Trophoblast cell (in vitro differentiated cells and primary cell): ENCODE data around the gene POLR1G.
"Not testable (repeated sequence)": the region's sequence is repeated elsewhere in the genome, so short reads cannot be mapped to it uniquely, and the experiment has no call there.

ENCODE experiments used
- DNase-seq, 2 donors: peaks; one replicate each; pipeline ENCODE4 v3.0.0-alpha.2; 2016
- H2AFZ ChIP-seq: 2 replicates; pipeline ENCODE4 v1.6.1; 2013; ENCODE audit warnings: low read length, moderate library complexity, mild to moderate bottlenecking; ENCODE audit not compliant: insufficient read depth, poor library complexity
- H2AK5ac ChIP-seq: 2 replicates; pipeline ENCODE4 v1.6.1; 2013; ENCODE audit warnings: mild to moderate bottlenecking, low read length
- H2BK120ac ChIP-seq: 2 replicates; pipeline ENCODE4 v1.6.1; 2013; ENCODE audit warnings: low read length, mild to moderate bottlenecking, moderate library complexity; ENCODE audit not compliant: insufficient read depth, poor library complexity
- H2BK12ac ChIP-seq: 2 replicates; pipeline ENCODE4 v1.6.1; 2013; ENCODE audit warnings: mild to moderate bottlenecking, low read length, moderate library complexity
- H2BK5ac ChIP-seq: 2 replicates; pipeline ENCODE4 v1.6.1; 2013; ENCODE audit warnings: low read length, low read depth, moderate library complexity, mild to moderate bottlenecking; ENCODE audit not compliant: poor library complexity
- H3K14ac ChIP-seq: 2 replicates; pipeline ENCODE4 v1.6.1; 2013; ENCODE audit warnings: mild to moderate bottlenecking, low read length
- H3K18ac ChIP-seq: 2 replicates; pipeline ENCODE4 v1.6.1; 2013; ENCODE audit warnings: mild to moderate bottlenecking, low read length
- H3K23ac ChIP-seq: 2 replicates; pipeline ENCODE4 v1.6.1; 2013; ENCODE audit warnings: low read length
- H3K27ac ChIP-seq: 2 replicates; pipeline ENCODE4 v1.5.1; 2013; ENCODE audit warnings: low read depth, mild to moderate bottlenecking, inconsistent platforms, low read length, moderate library complexity
- H3K27me3 ChIP-seq: 2 replicates; pipeline ENCODE4 v1.6.1; 2013; ENCODE audit warnings: inconsistent platforms, mild to moderate bottlenecking, low read length, moderate library complexity; ENCODE audit not compliant: insufficient read depth
- H3K36me3 ChIP-seq, 2 experiments: 1 replicate in 1 of 2; 2 replicates in 1 of 2; pipeline ENCODE4 v1.6.1; 2013; ENCODE audit warnings: low read length in 2 of 2, mild to moderate bottlenecking in 2 of 2, moderate library complexity in 1 of 2; ENCODE audit not compliant: insufficient read depth in 2 of 2, control insufficient read depth in 1 of 2
- H3K4ac ChIP-seq: 2 replicates; pipeline ENCODE4 v1.6.1; 2013; ENCODE audit warnings: low read depth, mild to moderate bottlenecking, low read length, moderate library complexity
- H3K4me1 ChIP-seq, 2 experiments: 1 replicate in 1 of 2; 2 replicates in 1 of 2; pipeline ENCODE4 v1.6.1; 2013; ENCODE audit warnings: low read length in 2 of 2, mild to moderate bottlenecking in 2 of 2, moderate library complexity in 1 of 2; ENCODE audit not compliant: insufficient read depth in 2 of 2, control insufficient read depth in 1 of 2
- H3K4me2 ChIP-seq: 2 replicates; pipeline ENCODE4 v1.6.1; 2013; ENCODE audit warnings: inconsistent platforms, mild to moderate bottlenecking, low read length, moderate library complexity
- H3K4me3 ChIP-seq: 2 replicates; pipeline ENCODE4 v1.5.1; 2013; ENCODE audit warnings: mild to moderate bottlenecking, low read depth, low read length, inconsistent platforms
- H3K79me1 ChIP-seq: one replicate; pipeline ENCODE4 v1.6.1; 2013; ENCODE audit warnings: low read length
- H3K79me2 ChIP-seq: 2 replicates; pipeline ENCODE4 v1.6.1; 2013; ENCODE audit warnings: low read length, mild to moderate bottlenecking; ENCODE audit not compliant: control insufficient read depth, insufficient read depth, poor library complexity
- H3K9ac ChIP-seq: 2 replicates; pipeline ENCODE4 v1.6.1; 2013; ENCODE audit warnings: mild to moderate bottlenecking, low read length
- H3K9me3 ChIP-seq: 2 replicates; pipeline ENCODE4 v1.6.1; 2013; ENCODE audit warnings: low read depth, mild to moderate bottlenecking, control low read depth, inconsistent platforms, low read length; ENCODE audit not compliant: insufficient read depth
- H4K12ac ChIP-seq: 2 replicates; pipeline ENCODE4 v1.6.1; 2013; ENCODE audit warnings: low read depth, mild to moderate bottlenecking, low read length, moderate library complexity
- H4K8ac ChIP-seq: 2 replicates; pipeline ENCODE4 v1.6.1; 2013; ENCODE audit warnings: low read depth, mild to moderate bottlenecking, low read length, moderate library complexity
- H4K91ac ChIP-seq: one replicate; pipeline ENCODE4 v1.6.1; 2013; ENCODE audit warnings: low read depth, mild to moderate bottlenecking, low read length, moderate library complexity
- WGBS: extraction: QIAGEN DNeasy Blood & Tissue Kit; methylation state at CpG from one replicate; pipeline ENCODE4 v1.1.7; 2013; ENCODE audit warnings: missing lambda C conversion rate; ENCODE audit not compliant: insufficient read length, insufficient coverage; ENCODE audit errors: extremely low coverage; 5-methylcytosine and 5-hydroxymethylcytosine counted together

Gene POLR1G

GRCh38 chr19:45405435-45406225 is 814 bp upstream of the POLR1G start:
- peak; percentile 97 to 99 for DNase-seq
- peak overlapping the region; percentile 99 for H2BK5ac ChIP-seq
- H4K91ac ChIP-seq: peak overlapping the region; percentile 98
- WGBS: no CpG with 5 or more reads among the region's 48 CpGs
- peak overlapping the region; percentile 96 for H2BK120ac ChIP-seq
- H3K4me1 ChIP-seq: peaks cover 11 to 20% of the 10 kb centered on the region in 2 experiments
- H3K27me3 ChIP-seq: no peaks in the 10 kb centered on the region
- H4K8ac ChIP-seq: peak overlapping the region; percentile 92
- no peak overlapping the region for H3K23ac ChIP-seq
- peak overlapping the region; percentile 72 for H3K4me3 ChIP-seq
- peak overlapping the region; percentile 55 for H3K9ac ChIP-seq
- peak overlapping the region; percentile 96 for H3K18ac ChIP-seq
- peak overlapping the region; percentile 83 for H2AFZ ChIP-seq
- peak overlapping the region; percentile 66 for H4K12ac ChIP-seq
- no peaks in the 10 kb centered on the region for H3K9me3 ChIP-seq
- H3K4me2 ChIP-seq: peak overlapping the region; percentile 75
- H3K27ac ChIP-seq: peak overlapping the region; percentile 97
- peak overlapping the region; percentile 92 for H3K14ac ChIP-seq
- peak overlapping the region; percentile 28 for H2AK5ac ChIP-seq
- peak overlapping the region; percentile 89 for H2BK12ac ChIP-seq
- H3K79me2 ChIP-seq: peaks cover 20% of the 10 kb centered on the region
- H3K79me1 ChIP-seq: peaks cover 32% of the 10 kb centered on the region
- peaks cover 12 to 15% of the 10 kb centered on the region in 2 experiments for H3K36me3 ChIP-seq
- H3K4ac ChIP-seq: peak overlapping the region; percentile 83

- H2BK12ac ChIP-seq: no peak overlapping the region
- H3K36me3 ChIP-seq: peaks cover 15% of the 10 kb centered on the region in 2 experiments
- peak overlapping the region; percentile 28 for H3K9ac ChIP-seq
- no peak overlapping the region for H2AK5ac ChIP-seq
- H4K91ac ChIP-seq: no peak overlapping the region
- H3K27me3 ChIP-seq: no peaks in the 10 kb centered on the region
- peak overlapping the region; percentile 68 for H2AFZ ChIP-seq
- H3K23ac ChIP-seq: no peak overlapping the region
- H3K9me3 ChIP-seq: no peaks in the 10 kb centered on the region
- peak overlapping the region; percentile 75 for H3K4me2 ChIP-seq
- H3K4ac ChIP-seq: peak overlapping the region; percentile 21
- H3K18ac ChIP-seq: peak overlapping the region; percentile 30
- no peak overlapping the region for H2BK120ac ChIP-seq
- no peak for DNase-seq
- peaks cover 11 to 20% of the 10 kb centered on the region in 2 experiments for H3K4me1 ChIP-seq
- no peak overlapping the region for H2BK5ac ChIP-seq
- no peak overlapping the region for H3K27ac ChIP-seq
- H3K79me1 ChIP-seq: peaks cover 32% of the 10 kb centered on the region
- WGBS: no CpG with 5 or more reads among the region's 10 CpGs
- H3K14ac ChIP-seq: peak overlapping the region; percentile 15
- H3K4me3 ChIP-seq: peak overlapping the region; percentile 83
- no peak overlapping the region for H4K12ac ChIP-seq
- peak overlapping the region; percentile 50 for H4K8ac ChIP-seq
- peaks cover 20% of the 10 kb centered on the region for H3K79me2 ChIP-seq
Observed at GRCh38 chr19:45407091-45407375, 589 bp downstream of the POLR1G start.

GRCh38 chr19:45407585-45407984 is 1.1 kb downstream of the POLR1G start:
- H3K36me3 ChIP-seq: peaks cover 15% of the 10 kb centered on the region in 2 experiments
- H3K79me1 ChIP-seq: peaks cover 31% of the 10 kb centered on the region
- not testable (repeated sequence) for H2AK5ac ChIP-seq, H3K27ac ChIP-seq, H3K23ac ChIP-seq, H4K8ac ChIP-seq, H3K14ac ChIP-seq, H3K4ac ChIP-seq, H3K27me3 ChIP-seq, H3K18ac ChIP-seq, H2BK120ac ChIP-seq, H3K9ac ChIP-seq, H2BK5ac ChIP-seq, DNase-seq, H4K12ac ChIP-seq, H2AFZ ChIP-seq, H3K9me3 ChIP-seq, H2BK12ac ChIP-seq, H4K91ac ChIP-seq, H3K4me3 ChIP-seq
- peaks cover 16% of the 10 kb centered on the region for H3K79me2 ChIP-seq
- no CpG with 5 or more reads among the region's 5 CpGs for WGBS
- peaks cover 7 to 17% of the 10 kb centered on the region in 2 experiments for H3K4me1 ChIP-seq
- peak overlapping the region; percentile 75 for H3K4me2 ChIP-seq

DNA sequence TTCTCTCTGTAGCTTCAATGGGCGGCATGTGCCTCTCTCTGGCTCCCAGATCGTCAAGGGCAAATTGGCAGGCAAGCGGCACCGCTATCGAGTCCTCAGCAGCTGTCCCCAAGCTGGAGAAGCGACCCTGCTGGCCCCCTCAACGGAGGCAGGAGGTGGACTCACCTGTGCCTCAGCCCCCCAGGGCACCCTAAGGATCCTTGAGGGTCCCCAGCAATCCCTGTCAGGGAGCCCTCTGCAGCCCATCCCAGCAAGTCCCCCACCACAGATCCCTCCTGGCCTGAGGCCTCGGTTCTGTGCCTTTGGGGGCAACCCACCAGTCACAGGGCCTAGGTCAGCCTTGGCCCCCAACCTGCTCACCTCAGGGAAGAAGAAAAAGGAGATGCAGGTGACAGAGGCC is 1.7 kb downstream of the POLR1G start:
- no peak overlapping the region for H3K23ac ChIP-seq
- peaks cover 3 to 12% of the 10 kb centered on the region in 2 experiments for H3K4me1 ChIP-seq
- no peak overlapping the region for H2BK5ac ChIP-seq
- no peak overlapping the region for H3K14ac ChIP-seq
- peaks cover 13% of the 10 kb centered on the region for H3K79me2 ChIP-seq
- peaks cover 28% of the 10 kb centered on the region for H3K79me1 ChIP-seq
- no peaks in the 10 kb centered on the region for H3K9me3 ChIP-seq
- H2AFZ ChIP-seq: no peak overlapping the region
- H3K4me3 ChIP-seq: no peak overlapping the region
- no peak overlapping the region for H3K4ac ChIP-seq
- no peak overlapping the region for H3K4me2 ChIP-seq
- H2BK12ac ChIP-seq: no peak overlapping the region
- peaks cover 15 to 17% of the 10 kb centered on the region in 2 experiments for H3K36me3 ChIP-seq
- H4K91ac ChIP-seq: no peak overlapping the region
- H2AK5ac ChIP-seq: no peak overlapping the region
- H3K9ac ChIP-seq: no peak overlapping the region
- no peaks in the 10 kb centered on the region for H3K27me3 ChIP-seq
- H4K8ac ChIP-seq: no peak overlapping the region
- no peak for DNase-seq
- no peak overlapping the region for H3K18ac ChIP-seq
- no CpG with 5 or more reads among the region's 8 CpGs for WGBS
- no peak overlapping the region for H4K12ac ChIP-seq
- no peak overlapping the region for H2BK120ac ChIP-seq
- no peak overlapping the region for H3K27ac ChIP-seq
